GM13977 (cell line): Measurements from ENCODE around the gene FEZF1.

Source experiments
- DNase-seq: peaks from one replicate; pipeline ENCODE4 v3.0.0; 2012; ENCODE audit warnings: low spot score
- CTCF ChIP-seq: IDR thresholded peaks from 2 replicates; pipeline ENCODE4 v1.5.1; 2012; ENCODE audit warnings: mild to moderate bottlenecking, control low read depth; ENCODE audit not compliant: insufficient read depth; ENCODE audit errors: extremely low read depth, missing control alignments
- in situ Hi-C: fragments of 300-500 bp; cut with MboI; formaldehyde crosslinking; loops from one replicate; pipeline ENCODE4 v1.12.0; 2022; ENCODE audit warnings: low sequenced_read_pairs, low pct_unique_long_range_greater_than_20kb, mixed read lengths, inconsistent platforms; ENCODE audit not compliant: unreplicated experiment

FEZF1 gene

GRCh38 chr7:122256046-122256445, 48.5 kb downstream of the FEZF1 start:
- in situ Hi-C loops: no loop called here
- no peak for DNase-seq
- no peak for TF ChIP-seq CTCF

- in situ Hi-C loops: no loop called here
- DNase-seq: no peak
- TF ChIP-seq CTCF: no peak
These were observed 49.1 kb downstream of the FEZF1 start for GRCh38 chr7:122255454-122255853.
